SIG-M5 treated with dmso at 0.1 percent for 504 hours (cell line): ENCODE measurements around the gene MIF4GD.
"Not testable (repeated sequence)": the region's sequence is repeated elsewhere in the genome, so short reads cannot be mapped to it uniquely, and the experiment has no call there.

Experiments used
- DNase-seq: peaks from one replicate; lab custom pipeline; 2025; ENCODE audit not compliant: unreplicated experiment; lab: John Stamatoyannopoulos, UW

Gene MIF4GD

DNA sequence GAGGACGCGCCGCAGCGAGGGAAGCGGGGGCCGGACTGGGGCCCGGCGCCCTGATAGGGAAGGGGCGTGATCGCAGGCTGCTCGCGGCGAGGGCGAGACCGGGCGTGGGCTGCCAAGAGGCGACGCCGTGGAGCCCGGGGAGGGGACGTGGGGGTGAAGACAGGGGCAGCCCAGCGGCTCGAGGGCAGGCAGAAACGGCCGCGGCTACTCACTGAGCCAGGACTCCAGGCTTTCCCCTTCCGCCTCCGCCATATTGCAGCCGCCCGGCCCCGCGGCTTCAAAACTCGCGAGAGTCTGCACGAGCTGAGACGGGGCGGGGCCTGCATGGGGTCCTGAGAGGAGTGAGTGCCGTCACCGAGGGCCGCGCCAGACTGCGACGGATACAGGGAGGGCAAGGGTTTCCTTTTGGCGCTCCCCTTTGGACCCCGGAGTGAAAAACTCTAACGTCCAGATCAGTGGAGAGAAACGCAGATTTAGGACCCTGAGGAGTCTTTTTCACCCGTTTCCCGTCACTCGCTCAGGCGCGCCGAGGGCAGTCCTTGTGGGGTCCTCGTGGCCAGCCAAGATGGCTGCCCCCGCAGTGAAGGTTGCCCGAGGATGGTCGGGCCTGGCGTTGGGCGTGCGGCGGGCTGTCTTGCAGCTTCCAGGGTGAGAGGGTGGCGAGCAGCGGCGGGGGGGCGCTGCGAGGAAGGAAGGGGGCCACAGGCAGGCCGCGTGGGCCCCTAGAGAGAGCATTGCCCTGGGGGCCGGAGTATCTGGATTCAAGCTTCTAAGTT is 9.5 kb downstream of the MIF4GD start, which contains the start of the genes GGA3 and MRPS7:
GGA3 (minus strand) TSS at position 271 of the 776 bp plus-strand sequence; CDS start at position 252, 19 bp downstream.
MRPS7 (plus strand) TSS at position 544 of the 776 bp plus-strand sequence; CDS start at position 566, 22 bp downstream.
- peak; percentile 92 for DNase-seq

DNA sequence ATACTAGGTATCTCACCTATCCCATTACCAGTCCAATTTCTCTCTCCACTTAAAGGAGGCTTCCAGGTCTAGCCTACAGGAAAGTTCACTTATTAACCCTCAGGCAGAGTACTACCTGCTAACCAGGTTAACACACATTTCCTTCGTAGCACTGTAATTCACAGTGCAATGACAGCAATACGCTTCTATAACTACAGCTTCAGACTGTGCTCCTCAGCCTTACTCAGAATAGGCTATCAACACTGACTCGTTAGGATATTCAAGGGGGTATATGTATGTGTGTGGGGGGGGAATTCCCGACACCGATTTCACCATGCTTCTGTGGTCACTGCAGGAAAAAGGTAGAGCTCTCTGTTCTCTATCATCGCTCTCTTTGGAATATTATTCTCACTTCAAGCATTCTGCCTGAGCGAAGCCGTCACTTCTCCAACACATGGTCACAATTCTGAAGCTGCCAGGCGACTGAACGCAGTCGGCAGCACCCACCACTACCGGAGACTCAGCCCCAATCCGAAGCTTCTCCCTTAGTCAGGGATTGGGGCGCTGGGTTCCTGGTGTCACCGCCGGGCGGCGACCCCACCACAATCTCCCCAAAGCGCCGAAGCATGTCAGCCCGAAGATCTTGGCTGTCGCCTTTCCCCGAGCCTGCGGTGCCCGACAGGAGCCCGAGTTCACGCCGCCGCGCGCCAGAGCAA is 10.2 kb downstream of the MIF4GD start:
- DNase-seq, result no peak

GRCh38 chr17:75257228-75257627 is 13.8 kb downstream of the MIF4GD start:
- DNase-seq, result not testable (repeated sequence)

DNA sequence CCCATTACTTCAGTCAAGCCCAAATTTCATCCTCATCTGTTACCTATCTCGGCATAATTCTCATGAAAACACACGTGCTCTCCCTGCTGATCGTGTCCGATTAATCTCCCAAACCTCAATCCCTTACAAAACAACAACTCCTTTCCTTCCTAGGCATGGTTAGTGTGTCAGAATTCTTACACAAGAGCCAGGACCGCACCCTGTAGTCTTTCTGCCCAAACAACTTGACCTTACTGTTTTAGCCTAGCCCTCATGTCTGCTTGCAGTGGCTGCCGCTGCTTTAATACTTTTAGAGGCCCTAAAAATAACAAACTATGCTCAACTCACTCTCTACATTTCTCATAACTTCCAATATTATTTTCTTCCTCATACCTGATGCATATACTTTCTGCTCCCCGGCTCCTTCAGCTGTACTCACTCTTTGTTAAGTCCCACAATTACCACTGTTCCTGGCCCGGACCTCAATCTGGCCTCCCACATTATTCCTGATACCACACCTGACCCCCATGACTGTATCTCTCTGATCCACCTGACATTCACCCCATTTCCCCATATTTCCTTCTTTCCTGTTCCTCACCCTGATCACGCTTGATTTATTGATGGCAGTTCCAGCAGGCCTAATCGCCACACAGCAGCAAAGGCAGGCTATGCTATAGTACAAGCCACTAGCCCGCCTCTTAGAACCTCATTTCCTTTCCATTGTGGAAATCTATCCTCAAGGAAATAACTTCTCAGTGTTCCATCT is 14.9 kb downstream of the MIF4GD start:
- not testable (repeated sequence) for DNase-seq

DNA sequence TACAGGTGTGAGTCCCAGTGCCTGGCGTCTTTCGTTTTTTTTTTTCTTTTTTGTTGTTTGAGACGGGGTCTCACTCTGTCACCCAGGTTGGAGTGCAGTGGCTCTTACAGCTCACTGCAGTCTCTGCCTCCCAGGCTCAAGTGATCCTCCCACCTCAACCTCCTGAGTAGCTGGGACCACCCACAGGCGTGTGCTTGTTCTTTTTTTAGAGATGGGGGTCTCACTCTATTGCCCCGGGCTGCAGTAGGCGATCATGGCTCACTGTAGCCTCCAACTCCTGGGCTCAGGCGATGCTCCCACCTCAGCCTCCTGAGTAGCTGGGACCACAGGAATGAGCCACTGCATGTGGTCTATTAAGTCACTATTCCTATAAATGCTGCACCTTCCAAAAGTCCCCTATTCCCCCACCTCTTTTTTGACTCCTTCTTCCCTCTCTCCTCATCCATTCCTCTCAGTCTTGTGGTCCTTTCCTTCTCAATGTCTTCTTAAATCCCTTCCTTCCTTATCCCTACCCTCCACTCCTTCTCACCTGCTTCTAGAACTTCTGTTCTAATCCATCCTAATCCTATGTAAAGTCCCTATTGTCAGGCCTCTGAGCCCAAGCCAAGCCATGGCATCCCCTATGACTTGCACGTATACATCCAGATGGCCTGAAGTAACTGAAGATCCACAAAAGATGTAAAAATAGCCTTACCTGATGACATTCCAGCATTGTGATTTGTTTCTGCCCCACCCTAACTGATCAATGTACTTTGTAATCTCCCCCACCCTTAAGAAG is 18.8 kb downstream of the MIF4GD start:
- DNase-seq, result no peak

GRCh38 chr17:75250009-75250471 is 21.0 kb downstream of the MIF4GD start:
- DNase-seq, result no peak

- DNase-seq, result no peak
These were observed 21.5 kb downstream of the MIF4GD start for GRCh38 chr17:75249564-75249963.

DNA sequence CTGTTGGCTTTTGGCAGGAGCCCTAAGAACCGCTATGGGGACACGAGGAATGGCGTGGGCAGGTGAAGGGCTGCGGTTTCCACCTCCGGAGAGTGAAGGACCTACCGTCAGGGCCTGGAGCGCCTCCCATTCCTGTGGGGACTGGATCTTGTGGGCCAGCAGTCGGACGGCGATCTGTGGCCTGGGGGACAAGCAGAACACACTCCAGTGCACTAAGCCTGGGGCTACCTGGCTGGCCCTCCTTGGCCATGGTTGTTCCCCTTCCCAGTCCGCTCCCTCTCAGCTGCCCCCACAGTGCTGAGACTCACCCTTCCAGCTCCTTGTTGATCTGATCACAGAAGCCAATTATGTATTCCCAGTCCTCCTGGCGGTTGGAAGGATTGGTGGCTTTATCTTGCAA is 24.6 kb downstream of the MIF4GD start:
- DNase-seq, result no peak

- DNase-seq, result no peak
These were observed 26.0 kb downstream of the MIF4GD start for GRCh38 chr17:75245011-75245410.

DNA sequence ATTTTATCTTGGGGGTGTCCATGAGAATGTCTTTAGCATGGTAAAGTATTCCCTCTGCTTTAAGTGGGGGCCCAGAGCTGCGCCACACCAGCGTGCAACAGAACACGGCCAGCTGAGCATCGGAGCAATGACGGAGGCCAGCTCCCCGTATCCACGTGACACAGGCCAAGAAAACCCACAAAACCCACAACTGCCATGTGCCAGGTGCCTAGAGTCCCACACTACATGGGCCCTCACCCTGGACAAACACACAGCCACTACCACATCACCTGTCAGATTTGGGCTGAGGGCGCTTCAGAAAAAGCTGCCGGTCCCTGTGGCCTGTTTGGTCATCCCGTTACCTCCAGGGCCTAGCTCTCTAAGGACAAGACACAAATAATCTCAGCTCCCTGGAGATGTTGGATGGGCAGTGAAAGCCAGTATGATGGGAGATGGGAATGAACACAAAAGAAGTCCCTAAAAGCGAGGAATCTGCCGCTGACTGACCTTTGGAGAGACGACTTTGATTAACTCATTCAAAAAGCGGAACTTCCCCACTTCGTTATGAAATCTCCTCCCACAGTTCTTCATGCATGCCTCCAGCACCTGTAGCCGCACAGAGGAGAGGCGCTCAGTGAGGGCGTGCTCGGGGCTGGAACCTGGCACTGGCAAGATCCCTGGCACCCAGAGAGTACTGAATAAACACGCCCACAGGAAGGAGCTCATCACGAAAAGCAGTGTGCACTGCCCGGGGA is 26.7 kb downstream of the MIF4GD start:
- peak; percentile 80 for DNase-seq

GRCh38 chr17:75242461-75243042 is 28.5 kb downstream of the MIF4GD start:
- DNase-seq, result peak; percentile 53

DNA sequence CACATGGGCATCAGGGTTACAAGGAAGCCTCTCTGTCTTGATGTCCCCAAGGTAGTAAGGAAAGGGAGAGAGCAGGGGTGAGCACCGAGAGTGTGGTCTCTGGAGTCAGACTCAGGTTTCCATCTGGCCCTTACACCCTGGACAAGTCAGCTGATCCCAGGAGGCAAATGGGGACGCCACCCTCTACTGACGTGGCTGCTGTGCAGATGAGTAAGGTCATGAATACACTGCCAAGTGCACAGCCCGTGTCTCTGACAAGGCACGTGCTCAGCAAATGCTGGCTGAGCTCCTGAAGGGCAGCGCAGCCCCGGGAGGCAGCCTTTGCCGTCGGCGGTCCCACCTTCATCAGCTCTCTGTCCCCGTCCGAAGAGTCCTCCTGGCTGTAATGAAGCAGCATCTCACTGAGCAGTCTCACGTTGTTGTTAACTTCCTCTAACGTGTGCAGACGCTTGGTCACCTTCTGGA is 29.0 kb downstream of the MIF4GD start:
- DNase-seq, result no peak

DNA sequence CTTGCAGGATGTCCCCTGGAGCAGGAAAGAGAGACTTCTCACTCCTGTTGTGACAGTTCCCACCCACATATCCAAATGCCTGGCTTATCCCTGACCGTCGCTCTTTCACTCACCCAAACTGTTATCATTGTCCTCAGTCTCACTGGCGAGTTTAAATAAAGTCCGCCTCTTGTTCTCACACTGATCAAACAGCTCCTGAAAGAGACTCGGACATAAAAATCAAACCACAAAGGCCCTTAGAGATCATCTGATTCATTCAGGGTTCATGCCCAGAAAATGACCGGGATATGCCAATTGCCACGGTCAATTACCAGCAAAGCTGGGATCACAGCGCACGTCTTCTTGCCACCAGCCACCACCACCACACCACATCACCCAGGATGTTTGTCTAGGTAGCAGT is 29.5 kb downstream of the MIF4GD start:
- DNase-seq, result no peak

- no peak for DNase-seq
These were observed 29.9 kb downstream of the MIF4GD start for GRCh38 chr17:75241143-75241430.

GRCh38 chr17:75240394-75241142 is 30.5 kb downstream of the MIF4GD start:
- peak; percentile 77 for DNase-seq

DNA sequence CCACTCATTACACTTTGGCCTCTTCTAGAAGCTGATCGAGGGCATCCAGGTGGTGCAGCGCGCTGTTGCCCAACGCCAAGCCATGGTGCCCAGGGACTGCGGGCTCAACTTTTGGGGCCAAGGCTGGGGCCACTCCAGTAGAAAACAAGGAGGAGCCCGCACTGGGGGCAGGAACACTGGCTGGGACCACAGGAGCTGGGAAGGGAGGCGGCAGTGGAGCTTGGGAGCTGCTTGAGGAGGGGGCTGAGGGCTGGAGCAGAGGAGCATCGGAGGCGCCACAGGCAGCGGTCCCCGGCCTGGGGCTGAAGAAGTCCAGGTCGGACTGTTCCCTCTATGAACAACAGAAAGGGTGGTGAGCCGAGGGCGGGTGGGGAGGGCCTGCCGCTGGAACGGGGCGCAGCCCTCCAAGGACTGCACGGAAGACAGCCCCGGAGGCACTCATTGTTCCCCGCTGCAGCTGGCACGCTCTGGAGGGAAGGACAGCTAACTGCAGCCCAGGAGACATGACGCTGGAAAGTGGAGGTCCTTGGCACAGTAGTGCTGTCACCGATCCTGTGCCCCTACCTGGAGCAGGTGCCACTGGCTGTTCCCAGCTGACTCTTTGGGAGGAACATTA is 31.1 kb downstream of the MIF4GD start:
- DNase-seq, result no peak

DNA sequence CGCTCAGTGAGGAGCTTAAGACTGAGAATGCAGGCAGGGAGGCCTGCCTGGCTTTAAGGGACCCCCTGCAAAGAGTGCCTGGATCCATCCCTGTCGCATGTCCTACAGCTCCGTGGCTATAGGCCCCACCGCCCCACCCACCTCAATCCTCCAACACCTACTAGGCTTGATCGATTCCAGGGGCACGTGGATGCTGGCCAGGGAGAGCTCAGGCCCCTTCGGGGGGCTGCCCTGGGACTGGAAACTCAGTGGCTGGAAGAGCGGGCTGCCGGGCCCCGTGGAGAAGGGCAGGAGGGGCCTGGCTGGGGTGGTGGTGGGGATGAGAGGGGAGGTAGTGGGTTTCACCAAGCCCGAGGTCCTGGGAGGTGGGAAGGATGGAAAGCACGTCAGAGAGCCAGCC is 31.8 kb downstream of the MIF4GD start:
- DNase-seq, result no peak

- DNase-seq, result peak; percentile 87
These were observed 32.3 kb downstream of the MIF4GD start for GRCh38 chr17:75238684-75239191.
